Fibroblast of lung (primary cell): ENCODE measurements around the gene SELENOI.

Experiments
- CTCF ChIP-seq, 2 donors: IDR thresholded peaks in 1 of 2; conservative IDR thresholded peaks in 1 of 2; 1 replicate in 1 of 2; 2 replicates in 1 of 2; pipeline ENCODE4 v1.5.1; 2011 to 2012; ENCODE audit warnings: low read length in 2 of 2, control low read depth in 1 of 2, inconsistent platforms in 1 of 2, low read depth in 1 of 2, mild to moderate bottlenecking in 1 of 2
- EZH2 ChIP-seq: IDR thresholded peaks from 2 replicates; pipeline ENCODE4 v1.5.1; 2012; ENCODE audit warnings: low read length, control low read depth, mild to moderate bottlenecking; ENCODE audit errors: missing control alignments

GRCh38 chr2:26387189-26387588, 41.2 kb downstream of the SELENOI start:
- TF ChIP-seq EZH2 (no peak), CTCF (conservative IDR thresholded peaks at IDR 0.05 in 1 of 2, IDR thresholded peaks at IDR 0.05 in 1 of 2; ENCODE audit: low read depth in 1 of 2, low read length in 2 of 2) (no peak)
